A172 (cell line): ENCODE results near the gene LRWD1. TPM values are rescaled to one million over a fixed set of nuclear protein-coding genes. Genes with fewer than 3 reads are reported as not detected.
A peak's percentile ranks its signal among the peaks of the same experiment; 100 is the strongest.

ENCODE experiments used
- DNase-seq: peaks from one replicate; pipeline ENCODE4 v3.0.0-alpha.2; 2015; ENCODE audit warnings: low spot score
- total RNA-seq: library from RNA; depleted of rRNA; stranded (reverse); fragments of >200 nt; shearing (Covaris generic); gene quantifications from 2 replicates; pipeline ENCODE4 v1.2.3, GENCODE V29; 2014; rRNA removed

LRWD1 gene
- 43.6 and 52.0 TPM in 2 replicates for total RNA-seq

GRCh38 chr7:102464577-102465280 lies at the start of gene LRWD1, which contains the start of gene ALKBH4:
Gene LRWD1, plus strand, starts transcription at chr7:102464984. Its CDS starts 97 bp downstream, at chr7:102465081.
Gene ALKBH4, minus strand, starts transcription at chr7:102464863. Its CDS starts 27 bp downstream, at chr7:102464836.
- DNase-seq, result peak; percentile 81

DNA sequence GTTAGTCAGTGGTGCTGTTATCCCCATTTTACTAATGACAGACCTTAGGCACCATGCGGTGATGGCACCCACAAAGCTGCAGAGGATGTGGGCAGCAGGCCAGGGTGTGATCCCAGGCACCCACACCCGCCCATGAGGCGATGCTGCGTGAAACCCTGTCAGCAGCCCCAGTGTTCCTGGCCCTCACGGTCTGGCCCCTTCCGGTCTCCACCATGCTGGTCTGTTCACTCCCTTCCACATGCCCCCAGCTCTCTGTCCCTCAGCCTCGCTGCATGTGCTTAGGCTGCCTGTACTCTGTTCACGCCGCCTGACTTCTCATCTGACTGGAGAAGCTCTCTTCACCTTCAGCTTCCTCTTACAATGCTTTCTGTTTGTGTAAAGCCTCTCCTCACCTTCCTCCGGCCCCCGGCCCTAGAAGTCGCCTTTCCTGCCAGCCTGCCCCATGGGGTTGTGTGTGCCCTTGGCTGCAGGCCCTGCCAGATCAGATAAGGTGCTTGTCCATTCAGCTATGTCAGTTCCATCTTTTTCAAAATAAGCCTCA lies 49.0 kb upstream of the LRWD1 start:
- no peak for DNase-seq

- DNase-seq, result no peak
These were observed 48.4 kb upstream of the LRWD1 start for GRCh38 chr7:102416406-102416805.

GRCh38 chr7:102417105-102417504 lies 47.7 kb upstream of the LRWD1 start:
- DNase-seq, result no peak

- DNase-seq, result no peak
These were observed 46.2 kb upstream of the LRWD1 start for GRCh38 chr7:102418592-102418991.

GRCh38 chr7:102421706-102422240 lies 43.0 kb upstream of the LRWD1 start:
- no peak for DNase-seq

- DNase-seq, result no peak
These were observed 40.6 kb upstream of the LRWD1 start for GRCh38 chr7:102424129-102424551.

DNA sequence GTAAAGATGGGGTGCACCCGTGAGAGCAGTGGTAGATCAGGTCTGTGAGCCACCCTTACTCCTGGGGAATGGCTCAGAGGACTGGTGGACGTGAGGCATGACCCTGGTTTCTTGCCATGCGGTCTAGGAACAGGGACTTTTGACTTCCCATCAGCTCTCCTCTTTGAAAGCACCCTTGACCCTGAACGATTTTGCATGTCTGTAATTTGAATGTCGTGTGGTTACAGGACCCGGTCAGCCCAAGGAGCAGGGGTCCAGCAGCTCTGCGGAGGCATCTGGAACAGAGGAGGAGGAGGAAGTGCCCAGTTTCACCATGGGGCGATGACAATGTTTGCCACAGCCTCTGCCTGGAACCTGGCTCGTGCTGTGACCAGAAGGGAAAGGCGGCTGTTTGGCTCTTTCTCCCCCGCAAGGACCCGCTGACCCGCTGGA lies 40.0 kb upstream of the LRWD1 start:
- DNase-seq, result no peak

- DNase-seq, result no peak
These were observed 39.0 kb upstream of the LRWD1 start for GRCh38 chr7:102425639-102426267.

DNA sequence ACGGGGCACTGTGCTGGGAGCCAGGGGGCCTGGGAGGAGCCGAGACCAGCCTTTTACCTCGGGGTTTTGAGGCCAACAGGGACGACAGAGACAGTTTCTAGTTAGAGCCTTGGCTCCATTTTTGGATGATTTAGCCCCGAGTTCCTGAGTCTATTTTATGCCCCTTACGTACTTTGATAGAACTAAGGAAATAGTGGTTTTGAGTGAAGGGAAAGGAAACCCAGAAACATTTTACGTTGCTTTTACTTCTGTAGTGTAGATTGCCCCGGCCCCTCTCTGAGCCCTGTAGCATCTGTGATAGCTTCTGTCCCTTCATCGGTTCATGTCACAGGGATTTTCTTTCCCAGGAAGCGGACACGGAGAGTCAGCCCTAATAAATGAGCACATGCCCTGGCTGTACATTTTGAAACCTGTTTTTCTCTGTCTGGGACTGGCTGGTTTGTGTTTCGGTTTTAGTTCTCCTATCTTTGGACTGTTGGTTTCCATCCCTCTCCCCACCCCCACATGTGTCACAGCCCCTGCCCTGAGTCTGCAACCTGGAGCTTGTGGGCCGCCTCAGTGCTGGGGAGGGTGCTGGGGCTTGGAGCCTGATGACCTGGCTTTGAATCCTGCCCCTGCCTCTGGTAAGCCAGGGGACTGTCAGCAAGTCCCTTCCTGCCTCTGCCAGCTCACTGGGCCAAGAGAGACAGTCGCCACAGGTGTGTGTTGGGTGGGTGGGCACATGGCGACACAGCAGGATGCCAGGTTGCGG lies 38.3 kb upstream of the LRWD1 start:
- no peak for DNase-seq

DNA sequence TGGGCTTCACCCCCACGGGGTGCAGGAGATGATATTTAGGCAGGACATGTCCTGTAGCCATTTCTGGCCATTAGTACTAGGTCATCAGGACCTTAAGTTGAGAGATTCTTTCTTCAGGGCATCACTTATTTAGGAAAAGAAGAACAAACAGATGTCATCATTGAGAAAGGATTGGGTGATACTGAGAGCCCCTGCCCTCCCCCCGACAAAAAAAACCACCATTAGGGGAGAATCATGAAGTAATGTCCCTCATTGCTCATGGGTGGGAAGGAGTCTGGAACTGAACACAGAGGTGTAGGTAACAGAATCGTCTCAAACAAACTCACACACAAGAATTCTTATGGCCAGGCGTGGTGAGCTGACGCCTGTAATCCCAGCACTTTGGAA lies 37.8 kb upstream of the LRWD1 start:
- no peak for DNase-seq

GRCh38 chr7:102429141-102429899 lies 35.5 kb upstream of the LRWD1 start:
- DNase-seq, result no peak

DNA sequence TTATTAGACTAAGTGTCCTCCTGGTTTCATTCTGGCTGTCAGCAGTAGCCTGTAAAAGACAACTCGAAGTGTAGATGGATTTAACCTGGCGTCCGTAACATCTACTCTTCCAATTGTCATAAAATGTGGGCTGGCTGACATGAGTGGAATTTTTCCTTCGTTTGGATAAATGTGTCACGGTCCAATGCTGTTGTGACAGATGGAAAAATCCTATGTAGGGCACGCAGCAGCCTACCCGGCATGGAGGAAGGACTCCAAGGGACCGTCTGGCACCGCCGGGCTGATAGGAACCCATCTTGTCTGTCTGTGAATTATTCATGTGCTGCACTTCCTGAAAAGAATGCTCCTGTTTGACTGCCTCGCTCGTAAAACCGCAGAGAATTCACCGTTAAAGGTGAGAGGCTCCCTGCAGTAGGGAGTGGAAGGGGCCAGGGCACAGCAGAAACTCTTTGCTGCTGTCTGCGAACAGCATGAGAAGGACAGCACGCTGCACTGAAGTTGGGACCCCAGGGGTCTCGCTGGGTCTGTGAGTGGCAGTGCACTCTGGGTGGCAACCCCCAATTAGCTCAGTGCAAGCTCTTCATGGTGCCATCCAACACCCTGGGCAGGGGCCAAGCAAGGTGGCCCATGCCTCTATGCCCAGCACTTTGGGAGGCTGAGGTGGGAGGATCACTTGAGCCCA lies 33.0 kb upstream of the LRWD1 start:
- DNase-seq, result peak; percentile 52

GRCh38 chr7:102432442-102433218 lies 32.2 kb upstream of the LRWD1 start:
- no peak for DNase-seq

GRCh38 chr7:102433219-102434038 lies 31.4 kb upstream of the LRWD1 start, which contains the start of gene ORAI2:
Gene ORAI2, plus strand, starts transcription at chr7:102433575. Its CDS starts 5,382 bp downstream, at chr7:102438957.
- DNase-seq, result peak; percentile 40

GRCh38 chr7:102434039-102434486 lies 30.7 kb upstream of the LRWD1 start:
- DNase-seq, result peak; percentile 34

DNA sequence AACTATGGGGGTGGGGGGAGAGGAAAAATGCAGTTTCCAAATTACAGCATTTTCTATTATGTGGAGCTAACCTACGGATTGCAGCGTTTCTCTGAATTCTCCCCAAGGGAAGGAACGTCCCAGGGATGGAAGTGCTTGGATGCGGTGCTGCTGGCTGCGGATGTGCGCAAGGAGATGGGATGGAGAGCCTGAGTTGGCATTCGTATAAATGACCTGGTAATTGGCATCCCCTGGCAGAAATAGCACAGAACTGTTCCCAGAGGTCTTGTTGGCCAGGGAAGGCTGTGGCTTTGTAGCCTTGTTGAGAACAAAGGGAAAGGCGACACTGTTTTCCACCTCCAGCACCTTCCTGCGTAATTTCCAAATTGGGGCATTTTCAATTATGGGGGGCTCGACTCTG lies 28.7 kb upstream of the LRWD1 start:
- DNase-seq, result no peak

- peak; percentile 94 for DNase-seq
These were observed 24.6 kb upstream of the LRWD1 start for GRCh38 chr7:102439963-102440795.
